Caki2 (cell line): ENCODE measurements around the gene CFL1. TPM values are rescaled to one million over a fixed set of nuclear protein-coding genes. Genes with fewer than 3 reads are reported as not detected.

Experiments used
- DNase-seq: peaks from one replicate; pipeline ENCODE4 v3.0.0-alpha.2; 2015; ENCODE audit warnings: low read depth
- in situ Hi-C: cut with HindIII; loops from 2 replicates; pipeline ENCODE4 v1.10.0; 2016; ENCODE audit warnings: low sequenced_read_pairs, low pct_unique_long_range_greater_than_20kb, mixed read lengths
- total RNA-seq: library from RNA; depleted of rRNA; stranded (reverse); fragments of >200 nt; shearing (Covaris generic); gene quantifications from 2 replicates; pipeline ENCODE4 v1.2.3, GENCODE V29; 2014; ENCODE audit warnings: low replicate concordance

The CFL1 gene
- total RNA-seq, 1 experiment from 2014 or later: 1,200 TPM

- in situ Hi-C loops: no loop called here
- peak; percentile 91 for DNase-seq
Observed at GRCh38 chr11:65890324-65891218, 32.6 kb upstream of the CFL1 start, which contains the start of gene CCDC85B. TSS of gene CCDC85B (plus strand) at chr11:65890673. CDS start at chr11:65890784, 111 bp downstream.

GRCh38 chr11:65888163-65888814 is 30.3 kb upstream of the CFL1 start, which contains the start of gene FIBP:
TSS of gene FIBP (minus strand) at chr11:65888471. CDS start at chr11:65888418, 53 bp downstream.
- peak; percentile 92 for DNase-seq
- in situ Hi-C loops: no loop called here

GRCh38 chr11:65887723-65888162 is 29.8 kb upstream of the CFL1 start:
- in situ Hi-C loops: no loop called here
- no peak for DNase-seq

GRCh38 chr11:65886826-65887722 is 29.1 kb upstream of the CFL1 start:
- no peak for DNase-seq
- in situ Hi-C loops: no loop called here

- in situ Hi-C loops: no loop called here
Observed at GRCh38 chr11:65885808-65886536, 28.0 kb upstream of the CFL1 start.

GRCh38 chr11:65885231-65885630 is 27.3 kb upstream of the CFL1 start:
- in situ Hi-C loops: no loop called here
- DNase-seq: no peak

More at GRCh38 chr11:65885808-65886536, 28.0 kb upstream of the CFL1 start:
- DNase-seq: no peak

- in situ Hi-C loops: no loop called here
- peak; percentile 58 for DNase-seq
Observed at GRCh38 chr11:65884716-65885092, 26.7 kb upstream of the CFL1 start.

- in situ Hi-C loops: no loop called here
Observed at GRCh38 chr11:65883786-65884715, 26.1 kb upstream of the CFL1 start.

GRCh38 chr11:65883058-65883761 is 25.2 kb upstream of the CFL1 start:
- in situ Hi-C loops: no loop called here
- no peak for DNase-seq

More at GRCh38 chr11:65883786-65884715, 26.1 kb upstream of the CFL1 start:
- DNase-seq: no peak

GRCh38 chr11:65882120-65883057 is 24.4 kb upstream of the CFL1 start:
- in situ Hi-C loops: no loop called here
- no peak for DNase-seq

GRCh38 chr11:65880844-65881421 is 23.0 kb upstream of the CFL1 start:
- no peak for DNase-seq
- in situ Hi-C loops: no loop called here

GRCh38 chr11:65880027-65880426 is 22.0 kb upstream of the CFL1 start:
- in situ Hi-C loops: no loop called here
- no peak for DNase-seq

- no peak for DNase-seq
- in situ Hi-C loops: no loop called here
Observed at GRCh38 chr11:65879617-65880016, 21.6 kb upstream of the CFL1 start, which contains the start of gene CTSW. TSS of gene CTSW (plus strand) at chr11:65879837. CDS start at chr11:65879855, 18 bp downstream.

GRCh38 chr11:65873318-65874156 is 15.6 kb upstream of the CFL1 start:
- peak; percentile 95 for DNase-seq
- in situ Hi-C loops: no loop called here
